Endothelial cell of umbilical vein (primary cell): ENCODE data around the gene SPECC1L. TPM values are rescaled to one million over a fixed set of nuclear protein-coding genes. Genes with fewer than 3 reads are reported as not detected.

Experiments
- BruUV-seq: library from RNA; stranded (reverse); fragments of 400-500 nt; replicated peaks from 2 replicates; lab custom pipeline; 2021; lab: Mats Ljungman, UMichigan
- CTCF ChIA-PET: fragments of 300-600, 350-600 bp; sonication (Branson Sonifier 250); formaldehyde crosslinking; loops from one replicate; lab custom pipeline; 2021; ENCODE audit warnings: antibody characterized with exemption, inconsistent platforms; lab: Charles Lee
- POLR2A ChIA-PET: fragments of 300-600, 350-600 bp; sonication (Branson Sonifier 250); formaldehyde crosslinking; loops from one replicate; lab custom pipeline; 2021; ENCODE audit warnings: antibody characterized with exemption, inconsistent platforms; lab: Charles Lee
- DNase-seq: peaks from one replicate; pipeline ENCODE4 v3.0.0-alpha.2; 2011; ENCODE audit warnings: low read depth, low spot score
- FAIRE-seq: peaks from 2 replicates; lab custom pipeline; 2011; peaks lifted over from hg19 to GRCh38; lab: Jason Lieb, UNC
- H2AFZ ChIP-seq: 2 replicates; pipeline ENCODE4 v1.6.0; 2012; ENCODE audit warnings: low read depth, low read length, control low read depth, inconsistent platforms
- H3K27ac ChIP-seq: 2 replicates; pipeline ENCODE4 v1.5.1; 2011; ENCODE audit warnings: low read depth, mild to moderate bottlenecking, control low read depth, low read length, moderate library complexity; ENCODE audit not compliant: insufficient read depth
- H3K27me3 ChIP-seq, 2 experiments: 2 replicates each; pipeline versions ENCODE4 v1.6.0 to v1.6.1; 2011; ENCODE audit warnings: low read length in 2 of 2, mixed read lengths in 1 of 2; ENCODE audit not compliant: control insufficient read depth in 2 of 2, insufficient read depth in 2 of 2
- H3K36me3 ChIP-seq, 2 experiments: 2 replicates in 1 of 2; 3 replicates in 1 of 2; pipeline ENCODE4 v1.5.1; 2011; ENCODE audit warnings: low read length in 2 of 2, mild to moderate bottlenecking in 1 of 2, moderate library complexity in 1 of 2; ENCODE audit not compliant: control insufficient read depth in 2 of 2, insufficient read depth in 2 of 2; ENCODE audit errors: extremely low read depth in 1 of 2
- H3K4me1 ChIP-seq: 3 replicates; pipeline ENCODE4 v1.5.1; 2011; ENCODE audit warnings: mild to moderate bottlenecking, low read length; ENCODE audit not compliant: control insufficient read depth, insufficient read depth; ENCODE audit errors: extremely low read depth
- H3K4me2 ChIP-seq: 2 replicates; pipeline ENCODE4 v1.6.1; 2011; ENCODE audit warnings: low read length, control low read depth, mixed read lengths; ENCODE audit not compliant: insufficient read depth
- H3K4me3 ChIP-seq, 3 experiments: fragments of 200-600 bp in 1 of 3; sonication (generic), shearing (Covaris generic) in 1 of 3; replicated peaks in 1 of 3; 2 replicates each; pipeline ENCODE4 v1.5.1; 2011 to 2016; ENCODE audit warnings: control low read depth in 3 of 3, low read length in 3 of 3, mild to moderate bottlenecking in 2 of 3, inconsistent platforms in 1 of 3, low read depth in 1 of 3, moderate library complexity in 1 of 3; ENCODE audit not compliant: insufficient read depth in 1 of 3
- H3K79me2 ChIP-seq: 2 replicates; pipeline ENCODE4 v1.6.0; 2012; ENCODE audit warnings: low read length, inconsistent platforms; ENCODE audit not compliant: control insufficient read depth, insufficient read depth
- H3K9ac ChIP-seq: replicated peaks from 2 replicates; pipeline ENCODE3; 2011; ENCODE audit warnings: low read length, control low read depth; ENCODE audit not compliant: insufficient read depth; ENCODE audit errors: extremely low read depth
- H3K9me1 ChIP-seq: replicated peaks from 3 replicates; pipeline ENCODE4 v1.6.0; 2011; ENCODE audit warnings: mild to moderate bottlenecking, low read length; ENCODE audit not compliant: control insufficient read depth, insufficient read depth; ENCODE audit errors: extremely low read depth
- H3K9me3 ChIP-seq: replicated peaks from 2 replicates; pipeline ENCODE4 v1.5.1; 2012; ENCODE audit warnings: low read length, inconsistent platforms; ENCODE audit not compliant: control insufficient read depth, insufficient read depth
- H4K20me1 ChIP-seq: replicated peaks from 2 replicates; pipeline ENCODE3; 2011; ENCODE audit warnings: mild to moderate bottlenecking, low read length; ENCODE audit not compliant: control insufficient read depth, insufficient read depth; ENCODE audit errors: extremely low read depth
- CTCF ChIP-seq, 2 donors: IDR thresholded peaks; 1 replicate in 1 of 2; 2 replicates in 1 of 2; pipeline ENCODE4 v1.5.1; 2011; ENCODE audit warnings: low read length in 2 of 2, mild to moderate bottlenecking in 2 of 2, moderate library complexity in 2 of 2, control low read depth in 1 of 2, inconsistent platforms in 1 of 2, low read depth in 1 of 2; ENCODE audit not compliant: insufficient read depth in 1 of 2; ENCODE audit errors: extremely low read depth in 1 of 2
- FOS ChIP-seq: IDR thresholded peaks from 2 replicates; pipeline ENCODE4 v1.6.1; 2011; ENCODE audit warnings: mild to moderate bottlenecking, low read length, moderate library complexity, borderline replicate concordance; ENCODE audit not compliant: insufficient read depth
- GATA2 ChIP-seq: IDR thresholded peaks from 2 replicates; pipeline ENCODE4 v1.7.0; 2011; ENCODE audit warnings: low read depth, mild to moderate bottlenecking, moderate library complexity, mixed read lengths, low read length; ENCODE audit not compliant: insufficient read length, insufficient read depth
- JUN ChIP-seq: IDR thresholded peaks from 2 replicates; pipeline ENCODE4 v1.6.1; 2011; ENCODE audit warnings: borderline replicate concordance, low read depth; ENCODE audit not compliant: insufficient read length, insufficient read depth
- MYC ChIP-seq: IDR thresholded peaks from one replicate; pipeline ENCODE4 v1.6.1; 2011; ENCODE audit warnings: mild to moderate bottlenecking, low read depth, low read length
- POLR2A ChIP-seq: IDR thresholded peaks from 2 replicates; pipeline ENCODE4 v1.6.1; 2012; ENCODE audit warnings: low read depth, mild to moderate bottlenecking, control low read depth, low read length
- POLR2AphosphoS5 ChIP-seq: IDR thresholded peaks from 2 replicates; pipeline ENCODE4 v1.6.1; 2012; ENCODE audit warnings: low read depth, mild to moderate bottlenecking, control low read depth, low read length, moderate library complexity; ENCODE audit not compliant: insufficient read depth
- dilution Hi-C: fragments of 300-500 bp; cut with MboI; formaldehyde crosslinking; loops from one replicate; pipeline ENCODE4 v1.15.0; 2019; ENCODE audit warnings: low sequenced_read_pairs; ENCODE audit not compliant: extremely low pct_ligation_motif_present
- intact Hi-C: fragments of 100-400 bp; cut with micrococcal nuclease; formaldehyde crosslinking; loops from one replicate; pipeline ENCODE4 v1.10.0; 2022
- polyA plus RNA-seq, 4 experiments: library from polyadenylated mRNA; depleted of rRNA in 3 of 4; stranded (reverse) in 3 of 4; unstranded in 1 of 4; fragments of >200 nt; gene quantifications; 2 replicates each; pipeline versions ENCODE4 v1.2.1 to v1.2.3, GENCODE V29; 2011 to 2012; ENCODE audit warnings: missing spikeins in 1 of 4
- total RNA-seq: library from RNA; stranded (reverse); gene quantifications from 2 replicates; pipeline ENCODE4 v1.2.3, GENCODE V29; 2021

Gene SPECC1L
- total and polyA plus RNA-seq, 2 donors (not counting 3 experiments of a cell fraction or from before 2014, with no cell fraction given) = 22.8 to 79.3 TPM

GRCh38 chr22:24442352-24442744 lies 171.7 kb downstream of the SPECC1L start:
- BruUV-seq = no TSS peak
- TF ChIP-seq JUN (no peak), POLR2A (no peak), POLR2AphosphoS5 (no peak), CTCF (IDR thresholded peaks at IDR 0.05; ENCODE audit: extremely low read depth in 1 of 2, insufficient read depth in 1 of 2, low read depth in 1 of 2, low read length in 2 of 2) (no peak), FOS (no peak), MYC (no peak)
- Histone ChIP-seq H3K9ac (no peak overlapping the region), H3K4me2 (no peak overlapping the region), H3K9me3 (no peaks in the 10 kb centered on the region), H3K9me1 (no peaks in the 10 kb centered on the region), H2AFZ (no peak overlapping the region), H3K4me1 (peaks cover 14% of the 10 kb centered on the region), H3K79me2 (no peaks in the 10 kb centered on the region), H3K27ac (no peak overlapping the region), H3K27me3 (no peaks in the 10 kb centered on the region), H3K36me3 (no peaks in the 10 kb centered on the region), H3K4me3 (no peak overlapping the region), H4K20me1 (no peaks in the 10 kb centered on the region)
- ChIA-PET POLR2A (no interaction called here), CTCF (interaction anchor here (1.0 to 4.0 kb wide), 2 partner anchors 26 to 61 kb away, joined by 3 to 19 read pairs; no protein-coding TSS in a partner anchor)
- no peak for FAIRE-seq
- dilution Hi-C loops (no loop called here), intact Hi-C loops (no loop called here)
- no peak for DNase-seq

- Histone ChIP-seq H4K20me1 (no peaks in the 10 kb centered on the region), H3K9me1 (no peaks in the 10 kb centered on the region), H2AFZ (no peak overlapping the region), H3K79me2 (no peaks in the 10 kb centered on the region), H3K4me2 (no peak overlapping the region), H3K4me1 (peaks cover 14% of the 10 kb centered on the region), H3K27ac (no peak overlapping the region), H3K27me3 (no peaks in the 10 kb centered on the region), H3K9ac (no peak overlapping the region), H3K36me3 (no peaks in the 10 kb centered on the region), H3K9me3 (no peaks in the 10 kb centered on the region), H3K4me3 (no peak overlapping the region)
- intact Hi-C loops (no loop called here), dilution Hi-C loops (no loop called here)
- POLR2A ChIA-PET = no interaction called here
- TF ChIP-seq GATA2 (no peak), FOS (no peak), MYC (no peak), JUN (no peak)
- BruUV-seq = no TSS peak
- DNase-seq = no peak
- CTCF ChIA-PET = interaction anchor here (0.8 to 4.0 kb wide), 4 partner anchors 16 to 59 kb away, joined by 3 to 19 read pairs (median 5); no protein-coding TSS in a partner anchor
- no peak for FAIRE-seq
Observed at GRCh38 chr22:24443668-24444067, 173.0 kb downstream of the SPECC1L start.
